Left cardiac atrium (tissue), 4 donors: ENCODE measurements around the gene ZNF786. TPM values are rescaled to one million over a fixed set of nuclear protein-coding genes. Genes with fewer than 3 reads are reported as not detected.
"Not testable (repeated sequence)": the region's sequence is repeated elsewhere in the genome, so short reads cannot be mapped to it uniquely, and the experiment has no call there.

ENCODE experiments used
- ATAC-seq, 2 donors: fragments of 200-7000 bp; cut with Tn5 transposase; one replicate each; pipeline ENCODE4 v1.9.1; 2020; ENCODE audit warnings: mild to moderate bottlenecking in 2 of 2, moderate library complexity in 2 of 2
- DNase-seq: peaks from one replicate; pipeline ENCODE4 v3.0.0-alpha.2; 2020
- intact Hi-C, 2 donors: fragments of 100-400 bp; cut with DNase I; formaldehyde crosslinking; loops; one replicate each; pipeline versions ENCODE4 v1.14.1 to v1.15.1; 2022 to 2023
- total RNA-seq, 2 donors: library from RNA; stranded (reverse); fragmentation: NEBNext Ultra II Directional; extraction: Animal tissue kit (Norgen Biotek cat#: 25700); gene quantifications; one replicate each; pipeline ENCODE4 v1.2.1, GENCODE V29; 2021
- donor health status: DM: no; HTN: yes; CAD: no.
- donor health status: DM: no; HTN: yes; CAD: no; lungs with severe emphysema.
- donor health status: DM: yes; HTN: yes; CAD: no.
- donor health status: Dilated cardiomyopathy.

The ZNF786 gene
- total RNA-seq, 2 donors from 2014 or later: 2.9 to 3.0 TPM

GRCh38 chr7:149085866-149086265 lies 4.7 kb downstream of the ZNF786 start:
- intact Hi-C loops: no loop called here
- ATAC-seq: no peak

GRCh38 chr7:149084407-149084806 lies 6.1 kb downstream of the ZNF786 start:
- ATAC-seq: no peak
- no peak for DNase-seq
- intact Hi-C loops: no loop called here

More at GRCh38 chr7:149085866-149086265, 4.7 kb downstream of the ZNF786 start:
- DNase-seq: no peak

- DNase-seq (no peak), ATAC-seq (no peak)
- intact Hi-C loops: no loop called here
These were observed 8.6 kb downstream of the ZNF786 start for GRCh38 chr7:149081914-149082313.

- intact Hi-C loops: no loop called here
- no peak for DNase-seq
- ATAC-seq: no peak
These were observed 12.9 kb downstream of the ZNF786 start for GRCh38 chr7:149077594-149077993.

- DNase-seq (no peak), ATAC-seq (no peak)
- intact Hi-C loops: no loop called here
These were observed 15.2 kb downstream of the ZNF786 start for GRCh38 chr7:149075286-149075685.

- no peak for ATAC-seq
- intact Hi-C loops: no loop called here
These were observed 16.2 kb downstream of the ZNF786 start for GRCh38 chr7:149074116-149074885.

GRCh38 chr7:149072438-149072775 lies 18.1 kb downstream of the ZNF786 start:
- intact Hi-C loops: no loop called here
- ATAC-seq (no peak), DNase-seq (no peak)

More at GRCh38 chr7:149074116-149074885, 16.2 kb downstream of the ZNF786 start:
- DNase-seq: no peak

- DNase-seq (peak; percentile 34), ATAC-seq (peak; percentile 34 to 57)
- intact Hi-C loops: no loop called here
These were observed 18.7 kb downstream of the ZNF786 start for GRCh38 chr7:149071641-149072437.

- DNase-seq: no peak
These were observed 19.3 kb downstream of the ZNF786 start for GRCh38 chr7:149071182-149071635.

GRCh38 chr7:149070372-149071125 lies 20.0 kb downstream of the ZNF786 start:
- ATAC-seq (no peak), DNase-seq (no peak)
- intact Hi-C loops: no loop called here

More at GRCh38 chr7:149071182-149071635, 19.3 kb downstream of the ZNF786 start:
- intact Hi-C loops: no loop called here
- peak in 1 of 2 donors; percentile 16 for ATAC-seq

GRCh38 chr7:149067869-149068268 lies 22.6 kb downstream of the ZNF786 start:
- no peak for ATAC-seq
- intact Hi-C loops: loop anchor here (5.0 to 10.0 kb wide), 2 partner anchors 41 to 63 kb away; partner anchors contain the start of gene PDIA4 (in 1 of the 2)
- DNase-seq: no peak

GRCh38 chr7:149063476-149063875 lies 27.0 kb downstream of the ZNF786 start:
- no peak for ATAC-seq
- DNase-seq: no peak
- intact Hi-C loops: loop anchor here in 1 of 2 donors (10.0 kb wide), 1 partner anchor 59 kb away; no protein-coding TSS in a partner anchor

- not testable (repeated sequence) for DNase-seq, ATAC-seq
- intact Hi-C loops: loop anchor here in 1 of 2 donors (10.0 kb wide), 1 partner anchor 58 kb away; no protein-coding TSS in a partner anchor
These were observed 28.2 kb downstream of the ZNF786 start for GRCh38 chr7:149062217-149062899.

- DNase-seq (no peak), ATAC-seq (no peak)
- intact Hi-C loops: loop anchor here in 1 of 2 donors (10.0 kb wide), 1 partner anchor 55 kb away; no protein-coding TSS in a partner anchor
These were observed 30.4 kb downstream of the ZNF786 start for GRCh38 chr7:149060156-149060555.

GRCh38 chr7:149053885-149054284 lies 36.6 kb downstream of the ZNF786 start:
- intact Hi-C loops: no loop called here
- DNase-seq: no peak
- no peak for ATAC-seq

GRCh38 chr7:149053384-149053783 lies 37.1 kb downstream of the ZNF786 start:
- intact Hi-C loops: no loop called here
- ATAC-seq (no peak), DNase-seq (no peak)

- ATAC-seq: no peak
- intact Hi-C loops: no loop called here
- no peak for DNase-seq
These were observed 39.6 kb downstream of the ZNF786 start for GRCh38 chr7:149050941-149051340.

GRCh38 chr7:149048805-149049204 lies 41.7 kb downstream of the ZNF786 start:
- DNase-seq (no peak), ATAC-seq (no peak)
- intact Hi-C loops: no loop called here

GRCh38 chr7:149046416-149046815 lies 44.1 kb downstream of the ZNF786 start:
- DNase-seq (no peak), ATAC-seq (no peak)
- intact Hi-C loops: no loop called here
